SIG-M5 treated with dmso at 0.1 percent for 504 hours (cell line): Measurements from ENCODE around the gene ARRDC1.
"Not testable (repeated sequence)": the region's sequence is repeated elsewhere in the genome, so short reads cannot be mapped to it uniquely, and the experiment has no call there.

ENCODE experiments used
- DNase-seq: peaks from one replicate; lab custom pipeline; 2025; ENCODE audit not compliant: unreplicated experiment; lab: John Stamatoyannopoulos, UW

Gene ARRDC1

GRCh38 chr9:137612741-137613142 lies 7.3 kb downstream of the ARRDC1 start:
- DNase-seq, result no peak

- no peak for DNase-seq
Observed at GRCh38 chr9:137613259-137613658, 7.8 kb downstream of the ARRDC1 start.

- no peak for DNase-seq
Observed at GRCh38 chr9:137613738-137614523, 8.4 kb downstream of the ARRDC1 start.

GRCh38 chr9:137614631-137615386 lies 9.3 kb downstream of the ARRDC1 start:
- no peak for DNase-seq

GRCh38 chr9:137615387-137615871 lies 9.9 kb downstream of the ARRDC1 start:
- DNase-seq, result no peak

- peak; percentile 71 for DNase-seq
Observed at GRCh38 chr9:137618105-137619067, 12.9 kb downstream of the ARRDC1 start, which contains the start of gene EHMT1. EHMT1 (plus strand) TSS chr9:137619005; CDS start chr9:137619029, 24 bp downstream.

GRCh38 chr9:137619240-137620047 lies 14.0 kb downstream of the ARRDC1 start:
- DNase-seq, result no peak

- DNase-seq, result no peak
Observed at GRCh38 chr9:137620048-137620405, 14.5 kb downstream of the ARRDC1 start.

GRCh38 chr9:137620581-137620980 lies 15.1 kb downstream of the ARRDC1 start:
- no peak for DNase-seq

- no peak for DNase-seq
Observed at GRCh38 chr9:137621131-137621757, 15.8 kb downstream of the ARRDC1 start.

- DNase-seq, result not testable (repeated sequence)
Observed at GRCh38 chr9:137622211-137622610, 16.7 kb downstream of the ARRDC1 start.

- DNase-seq, result peak; percentile 30
Observed at GRCh38 chr9:137626464-137626863, 21.0 kb downstream of the ARRDC1 start.

GRCh38 chr9:137627406-137627805 lies 21.9 kb downstream of the ARRDC1 start:
- DNase-seq, result not testable (repeated sequence)

- no peak for DNase-seq
Observed at GRCh38 chr9:137630126-137630525, 24.6 kb downstream of the ARRDC1 start.

- no peak for DNase-seq
Observed at GRCh38 chr9:137630679-137631078, 25.2 kb downstream of the ARRDC1 start.

GRCh38 chr9:137631345-137632229 lies 26.1 kb downstream of the ARRDC1 start:
- DNase-seq, result no peak

- DNase-seq, result no peak
Observed at GRCh38 chr9:137632230-137633161, 27.0 kb downstream of the ARRDC1 start.

- DNase-seq, result no peak
Observed at GRCh38 chr9:137634016-137634415, 28.5 kb downstream of the ARRDC1 start.
